NCI-H2107 (cell line): ENCODE measurements around the gene NPY1R.

Experiments used
- DNase-seq: peaks from one replicate; lab custom pipeline; 2025; lab: John Stamatoyannopoulos, UW

NPY1R gene

DNA sequence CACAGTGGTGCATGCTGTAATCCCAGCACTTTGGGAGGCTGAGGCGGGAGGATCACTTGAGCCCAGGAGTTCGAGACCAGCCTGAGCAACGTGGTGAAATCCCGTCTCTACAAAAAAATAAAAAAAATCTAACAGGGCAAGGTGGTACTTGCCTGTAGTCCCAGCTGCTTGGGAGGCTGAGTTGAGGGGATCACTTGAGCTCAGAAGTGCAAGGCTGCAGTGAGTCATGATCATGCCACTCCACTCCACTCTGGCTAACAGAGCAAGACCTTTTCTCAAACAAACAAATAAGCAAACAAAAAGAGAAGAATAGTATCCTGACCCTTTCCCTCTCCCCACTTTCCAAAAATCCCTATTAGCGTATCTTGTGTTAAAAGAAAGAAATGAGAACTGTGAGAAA, 52.7 kb downstream of the NPY1R start:
- DNase-seq: no peak

- no peak for DNase-seq
These were observed 57.5 kb downstream of the NPY1R start for GRCh38 chr4:163274861-163275260.
